OCI-LY1 (cell line): Measurements from ENCODE around the gene AP1M1.

Experiments
- H2AFZ ChIP-seq: fragments of 200-600 bp; sonication (generic), shearing (Covaris generic); 2 replicates; pipeline ENCODE4 v1.6.0; 2014; ENCODE audit warnings: antibody characterized with exemption, mild to moderate bottlenecking, low read length
- H3F3A ChIP-seq: fragments of 200-600 bp; sonication (generic), shearing (Covaris generic); 2 replicates; pipeline ENCODE4 v1.6.0; 2014; ENCODE audit warnings: mild to moderate bottlenecking, antibody characterized with exemption, low read length, moderate library complexity; ENCODE audit not compliant: insufficient read depth
- H3K27ac ChIP-seq: fragments of 200-600 bp; sonication (generic); 2 replicates; pipeline ENCODE4 v1.5.1; 2014; ENCODE audit warnings: low read length, mixed run types, mild to moderate bottlenecking, low read depth; ENCODE audit not compliant: poor library complexity, severe bottlenecking
- H3K27me3 ChIP-seq: fragments of 200-600 bp; sonication (generic); 2 replicates; pipeline ENCODE4 v1.6.0; 2014; ENCODE audit warnings: antibody characterized with exemption, mild to moderate bottlenecking, low read length, moderate library complexity; ENCODE audit not compliant: insufficient read depth
- H3K36me3 ChIP-seq: fragments of 200-600 bp; sonication (generic); 2 replicates; pipeline ENCODE4 v1.6.1; 2014; ENCODE audit warnings: mild to moderate bottlenecking, antibody characterized with exemption, low read length, moderate library complexity, mixed read lengths; ENCODE audit not compliant: insufficient read depth
- H3K4me1 ChIP-seq: fragments of 200-600 bp; sonication (generic); 2 replicates; pipeline ENCODE4 v1.5.1; 2014; ENCODE audit warnings: mild to moderate bottlenecking, low read length, moderate library complexity; ENCODE audit not compliant: insufficient read depth, severe bottlenecking
- H3K4me2 ChIP-seq: fragments of 200-600 bp; sonication (generic), shearing (Covaris generic); 2 replicates; pipeline ENCODE4 v1.6.1; 2014; ENCODE audit warnings: low read length
- H3K4me3 ChIP-seq: fragments of 200-600 bp; sonication (generic); 2 replicates; pipeline ENCODE4 v1.5.1; 2014; ENCODE audit warnings: low read length, low read depth, mild to moderate bottlenecking, mixed read lengths; ENCODE audit not compliant: poor library complexity, severe bottlenecking
- H3K79me2 ChIP-seq: fragments of 200-600 bp; shearing (Covaris generic); 2 replicates; pipeline ENCODE4 v1.6.1; 2016; ENCODE audit warnings: mixed run types, low read length, mixed read lengths; ENCODE audit not compliant: insufficient read depth
- H3K9ac ChIP-seq: fragments of 200-600 bp; sonication (generic), shearing (Covaris generic); 2 replicates; pipeline ENCODE4 v1.6.1; 2014; ENCODE audit warnings: mild to moderate bottlenecking, low read length, mixed read lengths
- H3K9me2 ChIP-seq: fragments of 200-600 bp; sonication (generic), shearing (Covaris generic); 2 replicates; pipeline ENCODE4 v1.6.1; 2014; ENCODE audit warnings: low read depth, mild to moderate bottlenecking, low read length, mixed read lengths
- H3K9me3 ChIP-seq: fragments of 200-600 bp; shearing (Covaris generic); 2 replicates; pipeline ENCODE4 v1.6.1; 2014; ENCODE audit warnings: low read length, mixed read lengths
- H4K20me1 ChIP-seq: fragments of 200-600 bp; sonication (generic), shearing (Covaris generic); 2 replicates; pipeline ENCODE4 v1.6.0; 2016; ENCODE audit warnings: mild to moderate bottlenecking, low read length; ENCODE audit not compliant: insufficient read depth
- EZH2 ChIP-seq: fragments of 200-600 bp; sonication (generic), shearing (Covaris generic); IDR thresholded peaks from 2 replicates; pipeline ENCODE4 v1.8.0; 2017; ENCODE audit warnings: borderline replicate concordance, mixed run types, mild to moderate bottlenecking, antibody characterized with exemption, low read length, moderate library complexity, mixed read lengths
- TF ChIP-seq, protein P1 (sequence below): fragments of 200-600 bp; sonication (generic), shearing (Covaris generic); IDR thresholded peaks from 2 replicates; pipeline ENCODE4 v1.5.1; 2017; ENCODE audit warnings: mild to moderate bottlenecking, antibody characterized with exemption, low read length, moderate library complexity, mixed read lengths

The AP1M1 gene

GRCh38 chr19:16213076-16213475 is 15.4 kb downstream of the AP1M1 start:
- H3K36me3 ChIP-seq: peaks cover 75% of the 10 kb centered on the region
- H3K4me3 ChIP-seq: no peak overlapping the region
- no peaks in the 10 kb centered on the region for H3K4me1 ChIP-seq
- H3K9me2 ChIP-seq: no peaks in the 10 kb centered on the region
- no peak for TF ChIP-seq EZH2
- TF ChIP-seq, protein P1, sequence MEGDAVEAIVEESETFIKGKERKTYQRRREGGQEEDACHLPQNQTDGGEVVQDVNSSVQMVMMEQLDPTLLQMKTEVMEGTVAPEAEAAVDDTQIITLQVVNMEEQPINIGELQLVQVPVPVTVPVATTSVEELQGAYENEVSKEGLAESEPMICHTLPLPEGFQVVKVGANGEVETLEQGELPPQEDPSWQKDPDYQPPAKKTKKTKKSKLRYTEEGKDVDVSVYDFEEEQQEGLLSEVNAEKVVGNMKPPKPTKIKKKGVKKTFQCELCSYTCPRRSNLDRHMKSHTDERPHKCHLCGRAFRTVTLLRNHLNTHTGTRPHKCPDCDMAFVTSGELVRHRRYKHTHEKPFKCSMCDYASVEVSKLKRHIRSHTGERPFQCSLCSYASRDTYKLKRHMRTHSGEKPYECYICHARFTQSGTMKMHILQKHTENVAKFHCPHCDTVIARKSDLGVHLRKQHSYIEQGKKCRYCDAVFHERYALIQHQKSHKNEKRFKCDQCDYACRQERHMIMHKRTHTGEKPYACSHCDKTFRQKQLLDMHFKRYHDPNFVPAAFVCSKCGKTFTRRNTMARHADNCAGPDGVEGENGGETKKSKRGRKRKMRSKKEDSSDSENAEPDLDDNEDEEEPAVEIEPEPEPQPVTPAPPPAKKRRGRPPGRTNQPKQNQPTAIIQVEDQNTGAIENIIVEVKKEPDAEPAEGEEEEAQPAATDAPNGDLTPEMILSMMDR: no peak
- H4K20me1 ChIP-seq: no peaks in the 10 kb centered on the region
- no peaks in the 10 kb centered on the region for H3F3A ChIP-seq
- no peaks in the 10 kb centered on the region for H3K79me2 ChIP-seq
- H3K27me3 ChIP-seq: no peaks in the 10 kb centered on the region
- no peak overlapping the region for H3K27ac ChIP-seq
- no peak overlapping the region for H3K9ac ChIP-seq
- H3K9me3 ChIP-seq: no peaks in the 10 kb centered on the region
- H3K4me2 ChIP-seq: no peak overlapping the region
- no peak overlapping the region for H2AFZ ChIP-seq

- Histone ChIP-seq H3K4me2 (no peak overlapping the region), H3K4me1 (no peaks in the 10 kb centered on the region), H3K79me2 (no peaks in the 10 kb centered on the region), H3K4me3 (no peak overlapping the region), H3K9ac (no peak overlapping the region), H4K20me1 (no peaks in the 10 kb centered on the region), H3K36me3 (peaks cover 75% of the 10 kb centered on the region), H3K27ac (no peak overlapping the region), H3K9me2 (no peaks in the 10 kb centered on the region), H3K9me3 (peaks cover 14% of the 10 kb centered on the region), H3K27me3 (no peaks in the 10 kb centered on the region), H3F3A (no peaks in the 10 kb centered on the region), H2AFZ (no peak overlapping the region)
- no peak for TF ChIP-seq EZH2
- TF ChIP-seq, protein P1: no peak
Observed at GRCh38 chr19:16216744-16217670, 19.3 kb downstream of the AP1M1 start.

DNA sequence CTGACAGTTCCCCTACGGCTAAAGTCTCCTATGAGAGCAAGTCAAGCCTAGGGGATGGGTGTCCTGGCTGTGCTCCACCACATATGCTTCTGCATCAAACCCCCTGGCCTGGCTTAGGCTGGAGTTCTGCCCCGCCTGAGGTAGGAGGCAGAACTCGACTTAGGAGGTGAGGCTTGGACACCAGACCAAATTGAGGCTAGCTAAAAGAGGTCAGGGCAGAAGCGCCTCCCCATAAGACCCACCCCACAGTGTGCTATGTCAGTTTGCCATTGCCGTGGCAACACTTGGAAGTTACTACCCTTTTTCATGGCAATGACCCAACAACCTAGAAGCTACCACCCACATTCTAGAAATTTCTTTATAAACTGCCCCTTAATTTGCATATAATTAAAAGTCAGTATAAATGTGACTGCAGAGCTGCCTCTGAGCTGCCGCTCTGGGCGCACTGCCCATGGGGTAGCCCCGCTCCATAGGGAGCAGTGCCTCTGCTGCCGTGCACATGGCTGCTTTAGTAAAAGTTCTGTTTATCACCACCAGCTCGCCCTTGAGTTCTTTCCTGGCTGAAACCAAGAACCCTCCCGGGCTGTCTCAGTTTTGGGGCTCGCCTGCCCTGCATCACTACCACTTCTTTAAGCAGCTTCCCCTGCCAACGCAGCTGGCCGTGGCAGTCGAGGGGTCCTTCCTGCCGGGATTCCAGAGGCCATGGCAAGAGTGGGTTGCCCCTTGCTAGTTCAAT is 20.2 kb downstream of the AP1M1 start:
- Histone ChIP-seq H3K4me2 (no peak overlapping the region), H4K20me1 (no peaks in the 10 kb centered on the region), H3K9me2 (no peaks in the 10 kb centered on the region), H3K4me1 (no peaks in the 10 kb centered on the region), H2AFZ (no peak overlapping the region), H3K27ac (no peak overlapping the region), H3K9me3 (peaks cover 14% of the 10 kb centered on the region), H3K9ac (no peak overlapping the region), H3K4me3 (no peak overlapping the region), H3K79me2 (no peaks in the 10 kb centered on the region), H3K27me3 (no peaks in the 10 kb centered on the region), H3F3A (no peaks in the 10 kb centered on the region), H3K36me3 (peaks cover 74% of the 10 kb centered on the region)
- TF ChIP-seq, protein P1: no peak
- no peak for TF ChIP-seq EZH2
